WTC11 (cell line): ENCODE results near the gene MARCKS. TPM values are rescaled to one million over a fixed set of nuclear protein-coding genes. Genes with fewer than 3 reads are reported as not detected.

Source experiments
- ATAC-seq: fragments of 200-7000 bp; cut with Tn5 transposase; 2 replicates; pipeline ENCODE4 v1.10.0; 2021; ENCODE audit warnings: mild to moderate bottlenecking, moderate library complexity
- CTCF ChIA-PET: fragments of 300-600 bp; sonication (Branson Sonifier 250); formaldehyde crosslinking; loops from one replicate; lab custom pipeline; 2021; ENCODE audit warnings: antibody characterized with exemption; lab: Charles Lee
- POLR2A ChIA-PET: fragments of 350-600 bp; sonication (Branson Sonifier 250); formaldehyde crosslinking; loops from one replicate; lab custom pipeline; 2021; ENCODE audit warnings: antibody characterized with exemption; lab: Charles Lee
- DNase-seq: peaks from one replicate; pipeline ENCODE4 v3.0.0; 2021; ENCODE audit warnings: low spot score
- H3K27ac Mint-ChIP-seq: 2 replicates; pipeline ENCODE4 v1.8.0; 2021; ENCODE audit warnings: mixed read lengths
- H3K27me3 Mint-ChIP-seq: 2 replicates; pipeline ENCODE4 v1.8.0; 2021; ENCODE audit warnings: low read depth, mild to moderate bottlenecking, moderate library complexity, mixed read lengths
- H3K36me3 Mint-ChIP-seq: 2 replicates; pipeline ENCODE4 v1.8.0; 2021; ENCODE audit warnings: mixed read lengths
- H3K4me1 Mint-ChIP-seq: 2 replicates; pipeline ENCODE4 v1.8.0; 2022; ENCODE audit warnings: mixed read lengths
- H3K4me3 Mint-ChIP-seq: 2 replicates; pipeline ENCODE4 v1.8.0; 2021; ENCODE audit warnings: mild to moderate bottlenecking, moderate library complexity, mixed read lengths
- H3K9me3 Mint-ChIP-seq: 2 replicates; pipeline ENCODE4 v1.8.0; 2021; ENCODE audit warnings: mixed read lengths
- AR ChIP-seq: fragments of 250-450 bp; sonication (Bioruptor Pico); IDR thresholded peaks from 2 replicates; pipeline ENCODE4 v1.9.0; 2021; ENCODE audit warnings: mild to moderate bottlenecking
- CDX4 ChIP-seq: fragments of 250-450 bp; sonication (Bioruptor Pico); IDR thresholded peaks from 2 replicates; pipeline ENCODE4 v1.9.0; 2021; ENCODE audit warnings: moderate library complexity, mild to moderate bottlenecking, inconsistent platforms, borderline replicate concordance
- CREB1 ChIP-seq: sonication (generic); formaldehyde crosslinking; IDR thresholded peaks from 2 replicates; pipeline ENCODE4 v1.8.0; 2023; ENCODE audit warnings: mild to moderate bottlenecking, missing genetic modification reagents
- ELF4 ChIP-seq: sonication (generic); formaldehyde crosslinking; IDR thresholded peaks from 2 replicates; pipeline ENCODE4 v1.8.1; 2022; ENCODE audit warnings: low read depth, mild to moderate bottlenecking, moderate library complexity, missing genetic modification reagents
- ESRRA ChIP-seq: sonication (generic); formaldehyde crosslinking; IDR thresholded peaks from 2 replicates; pipeline ENCODE4 v1.8.1; 2022; ENCODE audit warnings: mild to moderate bottlenecking, missing genetic modification reagents, borderline replicate concordance
- ETV6 ChIP-seq: sonication (generic); formaldehyde crosslinking; IDR thresholded peaks from 2 replicates; pipeline ENCODE4 v1.8.1; 2022; ENCODE audit warnings: mild to moderate bottlenecking, missing genetic modification reagents
- FOXJ3 ChIP-seq: sonication (generic); formaldehyde crosslinking; IDR thresholded peaks from 2 replicates; pipeline ENCODE4 v1.9.0; 2021; ENCODE audit warnings: missing genetic modification reagents, mild to moderate bottlenecking, borderline replicate concordance
- JAZF1 ChIP-seq: fragments of 250-450 bp; sonication (Bioruptor Pico); IDR thresholded peaks from 2 replicates; pipeline ENCODE4 v1.9.0; 2021; ENCODE audit warnings: moderate library complexity, mild to moderate bottlenecking, inconsistent platforms
- NFE2L1 ChIP-seq: sonication (generic); formaldehyde crosslinking; IDR thresholded peaks from 2 replicates; pipeline ENCODE4 v1.8.1; 2023; ENCODE audit warnings: missing genetic modification reagents
- PREB ChIP-seq: sonication (generic); formaldehyde crosslinking; IDR thresholded peaks from 2 replicates; pipeline ENCODE4 v1.8.1; 2022; ENCODE audit warnings: mild to moderate bottlenecking, missing genetic modification reagents, moderate library complexity, borderline replicate concordance
- SMAD3 ChIP-seq: sonication (generic); formaldehyde crosslinking; IDR thresholded peaks from 2 replicates; pipeline ENCODE4 v1.8.0; 2022; ENCODE audit warnings: missing genetic modification reagents, mild to moderate bottlenecking, borderline replicate concordance
- SMAD4 ChIP-seq: sonication (generic); formaldehyde crosslinking; IDR thresholded peaks from 2 replicates; pipeline ENCODE4 v1.8.0; 2022; ENCODE audit warnings: mild to moderate bottlenecking, missing genetic modification reagents
- SOX15 ChIP-seq: fragments of 250-450 bp; sonication (Bioruptor Pico); IDR thresholded peaks from 2 replicates; pipeline ENCODE4 v1.9.0; 2021; ENCODE audit warnings: mild to moderate bottlenecking
- TCF7 ChIP-seq: sonication (generic); formaldehyde crosslinking; IDR thresholded peaks from 2 replicates; pipeline ENCODE4 v1.8.0; 2022; ENCODE audit warnings: mild to moderate bottlenecking, low read depth, missing genetic modification reagents, moderate library complexity
- ZNF317 ChIP-seq: sonication (generic); formaldehyde crosslinking; IDR thresholded peaks from 2 replicates; pipeline ENCODE4 v1.8.1; 2023; ENCODE audit warnings: low read depth, mild to moderate bottlenecking, moderate library complexity, missing genetic modification reagents, borderline replicate concordance
- total RNA-seq: library from RNA; stranded (reverse); gene quantifications from 3 replicates; pipeline ENCODE4 v1.2.3, GENCODE V29; 2021
- TF ChIP-seq, protein P1 (sequence below): sonication (generic); formaldehyde crosslinking; IDR thresholded peaks from 2 replicates; pipeline ENCODE4 v1.8.0; 2022; ENCODE audit warnings: mild to moderate bottlenecking, missing genetic modification reagents
- TF ChIP-seq, protein P2 (sequence below): sonication (generic); formaldehyde crosslinking; IDR thresholded peaks from 2 replicates; pipeline ENCODE4 v1.8.0; 2022; ENCODE audit warnings: mild to moderate bottlenecking, missing genetic modification reagents
- TF ChIP-seq, protein P3 (sequence below): sonication (generic); formaldehyde crosslinking; IDR thresholded peaks from 2 replicates; pipeline ENCODE4 v1.8.1; 2023; ENCODE audit warnings: mild to moderate bottlenecking, moderate library complexity, missing genetic modification reagents
- TF ChIP-seq, protein P4 (sequence below): sonication (generic); formaldehyde crosslinking; conservative IDR thresholded peaks from 2 replicates; pipeline ENCODE4 v1.8.1; 2022; ENCODE audit warnings: mild to moderate bottlenecking, missing genetic modification reagents

MARCKS gene
- total RNA-seq, 1 experiment from 2014 or later = 95.1 TPM

- H3K4me1 Mint-ChIP-seq = 0 out of 2 replicates have a peak, but pooled peaks cover 4% of the 10 kb centered on the region
- H3K27me3 Mint-ChIP-seq = no peaks in the 10 kb centered on the region
- DNase-seq (no peak), ATAC-seq (no peak)
- no peaks in the 10 kb centered on the region for H3K9me3 Mint-ChIP-seq
- POLR2A ChIA-PET = interaction anchor here (1.4 kb wide), 1 partner anchor 24 kb away, joined by 3 read pairs; no protein-coding TSS in a partner anchor
- no peak overlapping the region for H3K4me3 Mint-ChIP-seq
- no peak for TF ChIP-seq ZNF317 (CRISPR knock-in tag)
- TF ChIP-seq, protein P1, sequence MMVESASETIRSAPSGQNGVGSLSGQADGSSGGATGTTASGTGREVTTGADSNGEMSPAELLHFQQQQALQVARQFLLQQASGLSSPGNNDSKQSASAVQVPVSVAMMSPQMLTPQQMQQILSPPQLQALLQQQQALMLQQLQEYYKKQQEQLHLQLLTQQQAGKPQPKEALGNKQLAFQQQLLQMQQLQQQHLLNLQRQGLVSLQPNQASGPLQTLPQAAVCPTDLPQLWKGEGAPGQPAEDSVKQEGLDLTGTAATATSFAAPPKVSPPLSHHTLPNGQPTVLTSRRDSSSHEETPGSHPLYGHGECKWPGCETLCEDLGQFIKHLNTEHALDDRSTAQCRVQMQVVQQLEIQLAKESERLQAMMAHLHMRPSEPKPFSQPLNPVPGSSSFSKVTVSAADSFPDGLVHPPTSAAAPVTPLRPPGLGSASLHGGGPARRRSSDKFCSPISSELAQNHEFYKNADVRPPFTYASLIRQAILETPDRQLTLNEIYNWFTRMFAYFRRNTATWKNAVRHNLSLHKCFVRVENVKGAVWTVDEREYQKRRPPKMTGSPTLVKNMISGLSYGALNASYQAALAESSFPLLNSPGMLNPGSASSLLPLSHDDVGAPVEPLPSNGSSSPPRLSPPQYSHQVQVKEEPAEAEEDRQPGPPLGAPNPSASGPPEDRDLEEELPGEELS (CRISPR knock-in tag) = no peak
- TF ChIP-seq ELF4 (CRISPR knock-in tag) = no peak
- TF ChIP-seq, protein P2, sequence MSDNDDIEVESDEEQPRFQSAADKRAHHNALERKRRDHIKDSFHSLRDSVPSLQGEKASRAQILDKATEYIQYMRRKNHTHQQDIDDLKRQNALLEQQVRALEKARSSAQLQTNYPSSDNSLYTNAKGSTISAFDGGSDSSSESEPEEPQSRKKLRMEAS (CRISPR knock-in tag) = no peak
- CTCF ChIA-PET = interaction anchor here (1.6 to 1.7 kb wide), 2 partner anchors 23 to 26 kb away, joined by 7 to 8 read pairs; no protein-coding TSS in a partner anchor
- H3K27ac Mint-ChIP-seq = no peak overlapping the region
- no peaks in the 10 kb centered on the region for H3K36me3 Mint-ChIP-seq
Measured at GRCh38 chr6:113882336-113883022, 25.3 kb downstream of the MARCKS start.

- POLR2A ChIA-PET = interaction anchor here (1.4 kb wide), 1 partner anchor 25 kb away, joined by 3 read pairs; no protein-coding TSS in a partner anchor
- ATAC-seq (no peak), DNase-seq (no peak)
- CTCF ChIA-PET = interaction anchor here (1.6 to 1.7 kb wide), 2 partner anchors 25 kb away, joined by 7 to 8 read pairs; no protein-coding TSS in a partner anchor
- 0 out of 2 replicates have a peak, but pooled peaks cover 3% of the 10 kb centered on the region for H3K4me1 Mint-ChIP-seq
- H3K4me3 Mint-ChIP-seq = no peak overlapping the region
- H3K36me3 Mint-ChIP-seq = no peaks in the 10 kb centered on the region
- H3K9me3 Mint-ChIP-seq = no peaks in the 10 kb centered on the region
- no peaks in the 10 kb centered on the region for H3K27me3 Mint-ChIP-seq
- H3K27ac Mint-ChIP-seq = no peak overlapping the region
- TF ChIP-seq CDX4 (CRISPR knock-in tag) (no peak), FOXJ3 (CRISPR knock-in tag) (no peak)
Measured at GRCh38 chr6:113884011-113884410, 26.9 kb downstream of the MARCKS start.

GRCh38 chr6:113886512-113886911, 29.4 kb downstream of the MARCKS start:
- DNase-seq (no peak), ATAC-seq (no peak)
- no peak overlapping the region for H3K4me3 Mint-ChIP-seq
- POLR2A ChIA-PET = no interaction called here
- H3K27me3 Mint-ChIP-seq = no peaks in the 10 kb centered on the region
- H3K4me1 Mint-ChIP-seq = no peaks in the 10 kb centered on the region
- H3K9me3 Mint-ChIP-seq = peaks cover 2% of the 10 kb centered on the region; the same call in 1 of the 2 replicates
- CTCF ChIA-PET = interaction anchor here (0.7 kb wide), 1 partner anchor 217 kb away, joined by 3 read pairs; no protein-coding TSS in a partner anchor
- no peak overlapping the region for H3K27ac Mint-ChIP-seq
- TF ChIP-seq TCF7 (CRISPR knock-in tag) (no peak), NFE2L1 (no peak), SMAD4 (CRISPR knock-in tag) (no peak), ESRRA (no peak), ETV6 (CRISPR knock-in tag) (no peak), JAZF1 (CRISPR knock-in tag) (no peak), AR (CRISPR knock-in tag) (no peak), PREB (CRISPR knock-in tag) (no peak), SOX15 (CRISPR knock-in tag) (no peak), CREB1 (CRISPR knock-in tag) (no peak), SMAD3 (CRISPR knock-in tag) (no peak)
- TF ChIP-seq, protein P3, sequence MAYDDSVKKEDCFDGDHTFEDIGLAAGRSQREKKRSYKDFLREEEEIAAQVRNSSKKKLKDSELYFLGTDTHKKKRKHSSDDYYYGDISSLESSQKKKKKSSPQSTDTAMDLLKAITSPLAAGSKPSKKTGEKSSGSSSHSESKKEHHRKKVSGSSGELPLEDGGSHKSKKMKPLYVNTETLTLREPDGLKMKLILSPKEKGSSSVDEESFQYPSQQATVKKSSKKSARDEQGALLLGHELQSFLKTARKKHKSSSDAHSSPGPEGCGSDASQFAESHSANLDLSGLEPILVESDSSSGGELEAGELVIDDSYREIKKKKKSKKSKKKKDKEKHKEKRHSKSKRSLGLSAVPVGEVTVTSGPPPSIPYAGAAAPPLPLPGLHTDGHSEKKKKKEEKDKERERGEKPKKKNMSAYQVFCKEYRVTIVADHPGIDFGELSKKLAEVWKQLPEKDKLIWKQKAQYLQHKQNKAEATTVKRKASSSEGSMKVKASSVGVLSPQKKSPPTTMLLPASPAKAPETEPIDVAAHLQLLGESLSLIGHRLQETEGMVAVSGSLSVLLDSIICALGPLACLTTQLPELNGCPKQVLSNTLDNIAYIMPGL (CRISPR knock-in tag) = no peak
- TF ChIP-seq, protein P4, sequence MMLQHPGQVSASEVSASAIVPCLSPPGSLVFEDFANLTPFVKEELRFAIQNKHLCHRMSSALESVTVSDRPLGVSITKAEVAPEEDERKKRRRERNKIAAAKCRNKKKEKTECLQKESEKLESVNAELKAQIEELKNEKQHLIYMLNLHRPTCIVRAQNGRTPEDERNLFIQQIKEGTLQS (CRISPR knock-in tag) = no peak
- TF ChIP-seq, all 79 proteins: peak for 0
- no peaks in the 10 kb centered on the region for H3K36me3 Mint-ChIP-seq
